Measurements from ENCODE around the gene IQGAP2. TPM values are rescaled to one million over a fixed set of nuclear protein-coding genes. Genes with fewer than 3 reads are reported as not detected.
A peak's percentile ranks its signal among the peaks of the same experiment; 100 is the strongest.
"Not testable (repeated sequence)": the region's sequence is repeated elsewhere in the genome, so short reads cannot be mapped to it uniquely, and the experiment has no call there.

Gene IQGAP2
- polyA plus RNA-seq, 4 donors, result 67.9 to 97.7 (median 83.5) TPM

DNA sequence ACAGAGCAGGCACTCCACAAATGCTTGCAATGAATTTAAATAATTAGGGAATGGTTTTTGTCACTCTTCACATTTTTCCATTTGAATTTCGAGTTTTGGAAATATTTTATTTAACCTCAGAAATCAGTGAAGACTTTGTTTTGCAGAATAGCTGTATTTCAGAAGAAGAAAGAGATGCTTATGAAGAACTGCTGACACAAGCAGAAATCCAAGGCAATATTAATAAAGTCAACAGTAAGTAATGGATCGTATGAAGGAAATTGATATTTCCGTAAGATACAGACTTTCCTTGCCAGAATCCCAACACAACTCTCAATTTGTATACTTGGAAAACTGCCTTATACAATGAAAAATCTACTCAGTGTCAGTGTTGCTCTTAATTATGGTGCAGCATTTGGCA lies 189.6 kb downstream of the IQGAP2 start:
- no peak for DNase-seq (ENCODE audit: low read depth in 4 of 4, low spot score in 3 of 4)

DNA sequence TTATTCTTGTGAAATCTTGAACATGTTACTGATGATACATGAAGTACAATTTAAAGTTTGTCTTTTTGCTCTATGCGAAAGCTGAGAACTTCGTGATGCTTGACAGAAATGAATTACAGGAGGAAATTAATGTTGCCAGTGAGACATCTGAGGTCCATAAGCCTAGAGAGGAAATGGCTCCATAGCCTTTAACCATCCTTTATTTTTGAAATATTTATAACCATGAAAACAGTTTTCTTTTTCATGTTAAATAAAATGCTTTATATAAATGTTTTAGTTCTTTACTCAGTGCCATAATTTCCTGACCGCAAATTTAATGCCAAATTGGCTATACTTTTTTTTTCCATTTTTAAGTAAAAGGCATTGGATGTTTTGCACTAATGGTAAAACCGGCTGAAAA lies 191.0 kb downstream of the IQGAP2 start:
- no peak for DNase-seq (ENCODE audit: low read depth in 4 of 4, low spot score in 3 of 4)

DNA sequence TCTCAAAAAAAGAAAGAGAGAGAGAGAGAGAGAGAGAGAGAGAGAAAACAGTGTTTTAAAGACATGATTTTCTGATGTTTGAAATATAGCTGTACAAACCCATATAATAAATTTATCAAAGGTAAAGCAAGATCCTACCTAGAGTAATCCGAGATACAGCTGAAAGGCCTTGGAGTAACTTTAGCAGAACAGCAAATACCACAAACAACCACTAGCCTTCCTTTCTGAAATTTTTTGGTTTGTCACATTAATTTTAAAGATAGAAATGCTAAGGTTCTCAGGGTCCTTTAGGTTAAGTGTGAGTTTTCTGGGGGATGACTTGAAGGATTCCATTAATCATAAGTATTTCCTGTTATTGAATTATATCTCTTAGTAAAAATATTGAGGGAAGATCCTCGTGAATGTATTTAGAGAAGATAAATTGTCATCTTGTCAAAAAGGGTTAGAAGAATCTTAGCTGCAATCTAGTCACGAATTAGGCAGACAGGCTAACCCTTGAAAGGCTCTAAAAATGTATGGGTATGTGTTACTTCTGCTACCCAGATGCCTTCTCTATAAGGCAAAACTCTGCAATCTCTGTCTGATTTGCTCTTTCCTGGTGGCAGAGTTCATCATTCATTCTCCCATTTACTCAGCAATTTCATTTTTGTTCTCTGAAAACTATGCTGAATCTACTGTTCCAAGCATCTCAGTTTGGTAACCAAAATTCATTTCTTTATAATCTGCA lies 192.8 kb downstream of the IQGAP2 start:
- DNase-seq (ENCODE audit: low read depth in 4 of 4, low spot score in 3 of 4), result no peak

DNA sequence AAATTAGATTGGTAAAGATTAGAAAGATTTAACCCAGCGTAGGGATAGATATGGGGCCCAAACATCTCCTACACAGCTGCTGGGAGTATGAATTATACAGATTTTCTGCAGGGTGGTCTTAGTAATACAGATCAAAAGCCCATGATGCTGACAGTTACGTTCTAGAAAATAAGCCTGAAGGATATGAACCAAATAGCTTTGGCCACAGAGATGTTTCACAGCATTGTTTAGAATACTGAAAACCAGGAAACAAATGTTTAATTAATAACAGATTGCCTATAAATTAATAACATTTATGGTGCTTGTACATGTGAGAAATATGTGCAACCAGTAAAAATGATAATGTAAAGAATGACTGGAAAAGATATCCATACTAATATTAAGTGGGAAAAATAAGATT lies 195.4 kb downstream of the IQGAP2 start:
- no peak for DNase-seq (ENCODE audit: low read depth in 4 of 4, low spot score in 3 of 4)

DNA sequence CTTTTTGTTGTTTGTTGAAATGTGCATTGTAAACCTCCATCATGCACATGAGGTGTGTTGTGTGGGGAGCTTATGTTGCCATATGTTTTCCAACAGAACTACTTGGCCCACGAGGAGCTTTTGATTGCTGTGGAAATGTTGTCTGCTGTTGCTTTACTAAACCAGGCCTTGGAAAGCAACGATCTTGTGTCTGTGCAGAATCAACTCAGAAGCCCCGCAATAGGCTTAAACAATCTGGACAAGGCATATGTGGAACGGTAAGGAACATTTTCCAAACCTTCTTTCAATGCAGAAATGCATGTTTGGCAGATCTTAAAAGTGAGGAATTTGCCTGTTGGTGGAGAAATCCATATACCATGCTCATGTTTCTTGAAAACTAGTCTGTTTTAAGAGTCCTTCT lies 197.6 kb downstream of the IQGAP2 start:
- no peak for DNase-seq (ENCODE audit: low read depth in 4 of 4, low spot score in 3 of 4)

DNA sequence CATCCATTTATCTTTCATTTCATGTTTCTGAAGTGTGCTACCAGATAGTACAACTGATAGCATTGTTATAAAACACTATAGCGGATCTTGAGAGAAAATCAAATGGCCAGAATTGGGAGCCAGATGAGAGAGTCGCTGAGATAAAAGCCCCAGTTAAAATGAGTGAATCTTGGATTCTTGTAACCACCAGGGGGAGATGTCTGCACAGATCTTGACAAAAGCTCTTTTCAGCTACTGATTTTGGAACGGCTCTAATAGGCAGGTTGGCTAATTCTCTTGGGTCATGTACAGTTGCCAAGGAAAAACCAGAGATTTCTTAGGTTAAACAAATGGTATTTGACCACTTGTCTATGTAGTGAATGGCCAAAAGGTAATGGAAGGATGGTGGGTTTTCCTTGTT lies 198.4 kb downstream of the IQGAP2 start:
- DNase-seq (ENCODE audit: low read depth in 4 of 4, low spot score in 3 of 4), result peak in 1 of 4 donors; percentile 38

DNA sequence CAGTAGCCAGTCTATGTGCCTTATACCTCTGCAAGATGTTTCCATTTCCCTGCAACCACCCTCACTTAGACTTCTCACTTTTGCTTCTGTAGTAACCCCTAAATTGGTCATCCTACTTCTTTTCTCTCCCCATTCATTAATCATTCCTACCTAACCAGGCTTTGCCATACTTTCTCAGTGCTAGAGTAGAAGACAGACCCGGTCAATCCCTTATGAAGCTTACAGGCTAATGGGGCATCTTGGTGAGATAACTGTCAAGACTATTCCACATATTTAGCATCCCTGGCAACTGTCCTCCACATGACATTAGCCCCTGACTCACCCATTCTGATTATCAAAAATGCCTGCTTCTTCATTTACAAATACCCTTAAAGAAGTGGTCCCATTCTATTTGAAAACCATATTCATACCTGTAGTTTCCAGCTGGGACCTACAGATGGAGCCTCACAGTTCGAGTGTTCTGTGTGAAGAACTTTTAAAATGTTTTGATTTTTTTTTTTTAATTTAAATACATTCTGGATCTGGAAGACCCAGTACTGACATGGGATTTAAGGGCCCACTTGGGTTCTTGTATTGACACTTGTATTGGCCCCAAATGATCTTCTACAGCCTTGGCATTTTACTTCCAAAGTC lies 199.1 kb downstream of the IQGAP2 start:
- no peak for DNase-seq (ENCODE audit: low read depth in 4 of 4, low spot score in 3 of 4)

DNA sequence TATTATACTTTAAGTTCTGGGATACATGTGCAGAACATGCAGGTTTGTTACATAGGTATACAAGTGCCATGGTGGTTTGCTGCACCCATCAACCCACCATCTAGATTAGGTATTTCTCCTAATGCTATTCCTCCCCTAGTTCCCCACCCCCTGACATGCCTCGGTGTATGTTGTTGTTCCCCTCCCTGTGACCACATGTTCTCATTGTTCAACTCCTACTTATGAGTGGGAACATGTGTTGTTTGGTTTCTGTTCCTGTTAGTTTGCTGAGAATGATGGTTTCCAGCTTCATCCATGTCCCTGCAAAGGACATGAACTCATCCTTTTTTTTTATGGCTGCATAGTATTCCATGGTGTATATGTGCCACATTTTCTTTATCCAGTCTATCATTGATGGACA lies 200.9 kb downstream of the IQGAP2 start:
- not testable (repeated sequence) for DNase-seq (ENCODE audit: low read depth in 4 of 4, low spot score in 3 of 4)

DNA sequence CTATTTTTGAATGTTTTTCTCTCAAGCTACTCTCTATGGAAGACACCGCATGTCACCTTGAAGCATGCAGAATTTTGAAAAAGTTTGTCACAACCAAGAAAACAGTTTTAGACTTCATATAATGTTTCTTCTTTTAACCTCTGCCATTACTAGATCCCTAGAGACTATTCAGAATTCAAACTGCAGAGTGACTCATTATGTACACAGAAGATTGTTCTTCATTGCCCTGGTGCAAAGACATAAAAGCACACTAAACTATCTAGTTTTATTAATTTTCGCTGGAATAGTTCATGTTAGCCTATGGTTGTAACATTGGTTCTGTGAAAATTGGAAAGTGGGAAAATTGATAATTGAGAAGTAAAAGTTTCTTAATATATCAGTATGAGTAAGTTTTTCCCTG lies 201.8 kb downstream of the IQGAP2 start:
- no peak for DNase-seq (ENCODE audit: low read depth in 4 of 4, low spot score in 3 of 4)

DNA sequence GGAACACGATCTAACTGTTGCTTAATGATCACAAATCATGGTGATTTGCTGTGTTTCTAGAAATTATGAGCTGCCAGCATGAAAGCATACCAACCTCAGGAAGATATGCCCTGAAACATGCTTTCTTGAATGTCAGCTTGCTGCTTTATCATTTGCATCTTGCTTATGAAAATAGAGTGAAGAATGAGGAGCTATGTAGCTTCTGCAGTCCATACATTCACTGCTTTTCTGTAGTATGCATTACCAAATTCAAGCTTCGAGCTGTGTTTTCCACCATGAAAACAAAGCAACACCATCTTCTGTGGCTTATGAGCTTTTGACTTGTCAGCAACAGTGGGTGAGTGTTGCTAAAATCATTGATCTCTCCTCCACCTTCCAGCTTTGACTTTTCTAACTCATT lies 203.6 kb downstream of the IQGAP2 start:
- no peak for DNase-seq (ENCODE audit: low read depth in 4 of 4, low spot score in 3 of 4)

DNA sequence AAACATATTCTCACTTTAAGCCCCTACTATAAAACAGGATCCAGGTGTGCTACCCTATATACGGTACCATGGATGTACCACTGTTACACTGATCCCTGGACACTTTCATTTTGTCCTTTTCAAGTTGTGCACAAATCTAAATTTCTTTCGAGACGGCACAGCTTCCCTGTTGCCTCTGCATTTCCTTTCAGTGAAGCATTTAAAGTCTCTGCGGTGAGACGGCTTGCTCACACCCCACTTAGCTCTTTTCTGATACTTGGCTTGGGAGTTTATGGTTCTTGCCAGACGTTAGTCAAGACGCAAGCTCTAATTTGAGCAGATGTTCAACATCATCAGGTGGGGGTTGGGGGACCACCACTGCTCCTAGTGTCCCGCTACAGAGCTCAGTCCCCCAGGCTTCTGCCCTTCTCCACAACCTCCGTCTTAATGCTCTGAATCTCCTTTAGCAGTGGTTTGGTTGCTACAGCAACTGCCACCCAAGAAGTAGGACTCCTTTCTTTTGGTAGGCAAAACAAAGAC lies 204.3 kb downstream of the IQGAP2 start:
- DNase-seq (ENCODE audit: low read depth in 4 of 4, low spot score in 3 of 4), result peak in 2 of 4 donors; percentile 31 to 40

DNA sequence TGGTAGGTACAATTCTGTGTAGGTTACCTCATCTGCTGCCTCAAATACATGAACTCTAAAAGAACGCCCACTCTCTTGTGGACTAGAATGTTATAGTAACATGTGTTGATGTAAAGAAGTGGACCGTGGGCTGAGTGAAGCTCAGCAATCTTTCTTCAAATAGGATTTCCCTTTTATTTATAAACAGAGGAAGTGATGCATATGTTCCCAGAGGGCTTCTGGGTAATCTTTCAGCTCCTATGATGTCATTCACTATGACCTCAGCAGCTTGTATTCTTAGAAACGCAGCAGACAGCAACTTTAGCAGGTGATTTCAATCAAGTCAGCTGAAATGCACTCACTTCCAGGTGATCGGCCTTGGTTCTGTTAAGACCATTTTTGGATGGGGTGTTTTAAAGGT lies 205.7 kb downstream of the IQGAP2 start:
- DNase-seq (ENCODE audit: low read depth in 4 of 4, low spot score in 3 of 4), result no peak

DNA sequence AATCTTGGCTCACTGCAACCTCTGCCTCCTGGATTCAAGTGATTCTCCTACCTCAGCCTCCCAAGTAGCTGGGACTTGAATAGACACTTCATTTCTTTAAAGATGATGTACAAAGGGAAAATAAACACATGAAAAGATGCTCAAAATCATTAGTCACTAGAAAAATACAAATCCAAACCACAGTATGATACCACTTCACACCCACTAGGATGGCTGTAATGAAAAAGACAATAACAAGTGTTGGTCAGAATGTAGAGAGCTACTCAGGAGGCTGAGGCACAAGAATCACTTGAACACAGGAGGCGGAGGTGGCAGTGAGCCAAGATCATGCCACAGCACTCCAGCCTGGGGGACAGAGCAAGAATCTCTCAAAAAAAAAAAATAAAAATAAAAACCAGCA lies 207.1 kb downstream of the IQGAP2 start:
- DNase-seq (ENCODE audit: low read depth in 4 of 4, low spot score in 3 of 4), result no peak

DNA sequence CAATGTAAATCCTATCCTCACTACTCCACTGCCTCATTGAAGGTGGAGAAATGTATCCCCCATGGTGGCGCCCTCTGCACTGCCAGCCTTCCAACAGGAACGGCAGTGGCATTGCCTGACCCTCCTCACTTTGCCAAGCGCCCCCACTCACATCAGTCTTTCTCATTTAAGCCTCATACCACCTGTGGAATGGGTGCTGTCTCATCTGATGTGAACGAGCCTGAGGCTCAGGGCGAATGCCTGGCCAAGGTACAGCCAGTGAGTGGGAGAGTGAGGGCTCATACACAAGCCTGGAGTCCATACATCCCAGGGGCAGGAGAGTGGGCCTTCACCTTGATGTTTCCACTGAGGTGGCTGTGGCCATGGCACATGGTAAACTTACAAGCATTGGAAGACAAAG lies 209.9 kb downstream of the IQGAP2 start:
- DNase-seq (ENCODE audit: low read depth in 4 of 4, low spot score in 3 of 4), result no peak

DNA sequence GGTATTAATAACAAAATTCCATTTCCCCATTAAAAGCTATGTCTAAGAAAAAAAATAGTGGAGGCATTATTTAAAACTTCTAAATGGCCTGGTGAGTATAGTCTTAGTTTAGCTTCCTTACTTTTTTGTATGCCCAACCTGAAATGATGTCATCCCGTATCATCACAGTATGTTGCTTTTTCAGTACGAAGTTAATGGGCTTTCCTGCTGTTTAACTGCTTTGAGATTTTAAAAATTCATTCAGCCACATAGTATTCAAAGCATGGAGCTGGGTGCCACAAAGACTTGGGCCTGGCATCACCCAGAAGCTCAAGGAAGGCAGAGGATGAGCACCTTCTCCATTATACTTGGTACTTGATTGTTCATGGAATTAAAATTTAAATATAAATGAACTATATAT lies 212.7 kb downstream of the IQGAP2 start:
- DNase-seq (ENCODE audit: low read depth in 4 of 4, low spot score in 3 of 4), result no peak

DNA sequence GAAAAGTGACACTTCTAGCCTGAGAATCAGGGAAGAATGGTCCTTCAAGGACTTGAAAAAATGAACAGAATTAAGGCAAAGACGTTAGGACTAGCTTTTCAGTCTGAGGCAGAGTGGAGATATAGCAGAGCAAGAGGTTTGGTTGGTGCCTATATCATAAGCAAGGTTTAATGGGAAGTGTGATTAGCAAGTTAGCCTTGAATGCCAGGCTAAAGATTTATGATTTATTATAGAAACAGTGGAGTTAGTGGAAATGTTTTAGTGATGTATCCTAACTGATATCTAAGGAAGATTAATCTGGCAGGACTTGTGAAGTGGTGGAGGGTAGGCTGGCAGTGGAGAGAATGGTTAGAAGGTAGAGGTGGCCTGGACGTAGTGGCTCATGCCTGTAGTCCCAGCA lies 213.1 kb downstream of the IQGAP2 start:
- no peak for DNase-seq (ENCODE audit: low read depth in 4 of 4, low spot score in 3 of 4)

DNA sequence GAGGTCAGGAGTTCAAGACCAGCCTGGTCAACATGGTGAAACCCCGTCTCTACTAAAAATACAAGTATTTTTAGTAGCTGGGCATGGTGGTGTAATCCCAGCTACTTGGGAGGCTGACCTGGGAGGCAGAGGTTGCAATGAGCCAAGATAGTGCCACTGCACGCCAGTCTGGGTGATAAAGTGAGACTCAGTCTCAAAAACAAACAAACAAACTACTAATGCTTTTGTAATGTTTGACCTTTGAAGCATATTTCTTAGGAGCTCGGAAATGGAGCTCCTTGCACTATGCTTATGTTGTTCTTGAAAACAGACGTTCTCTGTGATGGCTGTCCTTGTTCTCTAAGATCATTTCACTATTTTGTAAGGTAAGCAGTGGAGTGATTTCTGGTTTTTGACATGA lies 214.1 kb downstream of the IQGAP2 start:
- DNase-seq (ENCODE audit: low read depth in 4 of 4, low spot score in 3 of 4), result no peak

DNA sequence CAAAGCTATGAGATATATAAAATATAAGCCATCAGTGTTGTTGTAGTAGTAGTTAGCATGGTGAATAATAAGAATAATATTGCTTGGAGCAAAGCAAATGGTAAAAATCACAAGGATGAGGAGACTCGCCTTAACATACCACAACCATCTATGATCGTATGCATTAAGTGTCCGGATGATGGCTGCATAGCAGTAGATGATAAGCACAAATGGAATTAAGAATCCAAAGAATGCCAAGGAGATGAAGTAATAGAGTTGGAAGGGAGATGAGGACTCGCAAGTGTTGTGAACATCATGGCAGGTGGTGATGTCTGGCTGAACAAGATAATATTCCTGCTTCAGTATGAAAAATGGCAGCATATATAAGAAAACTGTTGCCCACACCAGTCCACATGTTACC lies 214.6 kb downstream of the IQGAP2 start:
- DNase-seq (ENCODE audit: low read depth in 4 of 4, low spot score in 3 of 4), result no peak

DNA sequence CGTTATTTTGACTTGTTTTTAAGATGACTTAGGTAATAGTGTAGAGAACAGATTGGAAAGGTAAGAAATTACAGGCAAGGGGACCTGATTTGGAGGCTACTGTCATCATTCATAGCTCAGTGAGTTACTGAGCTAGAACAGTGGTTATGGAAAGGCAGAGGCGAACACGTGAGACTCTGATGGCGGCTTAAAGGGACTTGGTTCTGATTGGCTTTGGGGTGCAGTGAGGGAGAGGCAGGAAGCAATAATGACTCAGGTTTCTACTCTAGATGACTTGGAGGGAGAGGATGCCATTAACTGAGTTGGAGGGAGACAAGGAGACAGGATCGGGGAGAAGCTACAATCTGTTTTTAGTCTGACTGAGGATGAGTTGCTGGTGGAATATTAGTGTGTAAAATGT lies 217.1 kb downstream of the IQGAP2 start:
- DNase-seq (ENCODE audit: low read depth in 4 of 4, low spot score in 3 of 4), result no peak

DNA sequence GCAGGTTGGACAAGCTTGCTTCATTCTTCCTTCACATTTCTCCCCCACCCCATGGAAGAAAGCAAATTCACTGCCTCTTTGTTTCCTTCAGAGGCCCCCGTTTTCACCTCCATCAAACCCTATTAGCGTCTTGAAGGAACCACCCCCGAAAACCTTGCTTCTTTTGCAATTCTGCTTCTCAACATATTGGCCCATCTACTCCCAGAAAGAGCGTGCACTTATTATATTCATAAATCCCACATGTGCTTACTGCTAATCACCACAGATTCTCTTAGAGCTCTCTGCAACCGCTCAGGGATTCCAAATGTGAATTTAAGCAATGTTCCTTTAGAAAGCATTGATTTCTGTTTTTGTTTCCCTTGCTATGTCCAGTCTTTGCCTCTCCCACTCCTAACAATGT lies 219.0 kb downstream of the IQGAP2 start:
- no peak for DNase-seq (ENCODE audit: low read depth in 4 of 4, low spot score in 3 of 4)

DNA sequence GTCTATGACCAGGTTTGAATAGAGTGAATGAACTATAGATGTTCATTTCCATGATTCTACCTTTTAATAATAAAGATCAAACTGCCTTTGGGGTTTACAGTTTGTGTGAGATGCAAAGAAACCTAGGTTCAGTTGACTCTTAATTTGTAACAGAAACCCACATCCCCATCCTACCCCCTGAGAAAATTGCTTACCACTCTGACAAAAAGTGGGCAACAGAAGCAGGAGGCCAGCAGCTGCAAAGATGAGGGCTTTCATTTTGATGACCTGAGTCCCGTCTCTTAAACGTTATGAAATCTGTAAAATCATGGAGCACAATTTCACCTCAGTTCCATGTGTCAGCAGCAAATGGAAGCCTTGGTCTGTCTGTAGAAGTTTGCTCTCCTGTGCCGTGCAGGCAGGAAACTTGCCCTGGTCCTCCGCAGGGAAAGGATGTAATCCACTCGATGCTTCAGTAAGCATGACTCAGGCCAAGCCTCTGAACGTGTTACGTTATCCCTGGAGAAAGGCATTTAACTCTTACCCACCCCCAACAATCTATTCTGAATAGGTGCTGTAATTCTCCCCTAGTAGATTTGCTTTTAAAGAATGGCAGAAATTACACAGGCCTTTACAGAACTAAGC lies 220.0 kb downstream of the IQGAP2 start, which contains the start of gene F2RL2:
Gene F2RL2 (minus strand): TSS at position 431 of the 624 bp plus-strand sequence. CDS start 173 bp downstream, at position 258.
- DNase-seq (ENCODE audit: low read depth in 4 of 4, low spot score in 3 of 4), result no peak
